ENCODE measurements around the gene ACOD1. TPM values are rescaled to one million over a fixed set of nuclear protein-coding genes. Genes with fewer than 3 reads are reported as not detected.

The ACOD1 gene
- total RNA-seq, 1 experiment from 2014 or later: not detected

GRCh38 chr13:76976490-76976889 is 28.2 kb downstream of the ACOD1 start:
- peak; percentile 45 for DNase-seq (ENCODE audit: low read depth)
- in situ Hi-C loops (cut with HindIII; ENCODE audit: low pct_unique_long_range_greater_than_20kb, low sequenced_read_pairs): no loop called here

DNA sequence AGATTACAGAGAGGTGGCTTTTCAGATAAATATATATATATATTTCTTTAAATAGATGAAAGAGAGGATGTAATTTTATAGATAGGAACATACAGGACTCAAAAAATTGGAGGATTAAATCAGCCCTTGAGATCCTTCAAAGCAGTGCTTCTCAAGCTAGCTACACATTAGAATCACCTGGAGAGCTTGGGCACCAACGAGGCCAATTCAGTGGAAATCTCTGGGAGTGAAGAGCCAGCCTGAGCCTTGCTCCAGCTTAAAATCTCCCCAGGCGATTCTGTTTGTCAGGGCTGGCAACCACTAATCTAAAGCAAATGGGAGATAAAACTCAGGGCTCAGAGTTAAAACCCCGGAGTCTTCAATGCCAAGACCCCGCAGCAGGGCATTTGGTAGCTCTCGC is 28.6 kb downstream of the ACOD1 start:
- in situ Hi-C loops (cut with HindIII; ENCODE audit: low pct_unique_long_range_greater_than_20kb, low sequenced_read_pairs): no loop called here
- DNase-seq (ENCODE audit: low read depth): no peak

DNA sequence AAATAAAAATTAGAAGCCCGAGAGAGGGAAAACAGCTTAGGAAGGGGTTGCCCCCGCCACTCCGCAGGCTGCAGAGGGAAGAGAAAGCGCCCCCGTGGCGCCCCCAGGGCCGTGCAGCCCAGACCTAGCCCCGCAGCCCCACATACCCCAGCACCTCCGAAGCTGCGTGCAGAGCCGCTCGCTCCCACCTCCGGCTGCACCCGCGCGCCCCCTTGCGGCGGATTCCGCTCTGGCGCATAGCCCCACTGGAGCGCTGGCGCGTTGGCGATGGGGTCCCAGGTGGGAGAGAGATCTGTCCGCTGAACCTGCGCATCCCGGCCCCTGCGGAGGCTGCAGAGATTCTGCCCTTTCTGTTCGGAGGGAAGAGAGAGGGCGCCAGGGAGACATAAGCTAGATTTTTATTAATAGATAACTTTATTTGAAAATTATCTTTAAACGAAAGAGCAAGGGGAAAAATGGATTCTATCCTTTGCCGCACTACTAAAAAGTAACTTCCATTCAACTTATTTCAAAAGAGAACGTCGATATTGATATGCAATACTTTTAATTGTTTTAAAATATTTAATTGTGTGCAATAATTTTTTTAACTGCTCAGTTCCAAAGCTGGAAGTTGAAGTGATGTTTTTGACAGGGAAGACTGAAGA is 31.9 kb downstream of the ACOD1 start:
- DNase-seq (ENCODE audit: low read depth): peak; percentile 56
- in situ Hi-C loops (cut with HindIII; ENCODE audit: low pct_unique_long_range_greater_than_20kb, low sequenced_read_pairs): no loop called here

- in situ Hi-C loops (cut with HindIII; ENCODE audit: low pct_unique_long_range_greater_than_20kb, low sequenced_read_pairs): no loop called here
These were observed 33.8 kb downstream of the ACOD1 start for GRCh38 chr13:76982061-76982460.

DNA sequence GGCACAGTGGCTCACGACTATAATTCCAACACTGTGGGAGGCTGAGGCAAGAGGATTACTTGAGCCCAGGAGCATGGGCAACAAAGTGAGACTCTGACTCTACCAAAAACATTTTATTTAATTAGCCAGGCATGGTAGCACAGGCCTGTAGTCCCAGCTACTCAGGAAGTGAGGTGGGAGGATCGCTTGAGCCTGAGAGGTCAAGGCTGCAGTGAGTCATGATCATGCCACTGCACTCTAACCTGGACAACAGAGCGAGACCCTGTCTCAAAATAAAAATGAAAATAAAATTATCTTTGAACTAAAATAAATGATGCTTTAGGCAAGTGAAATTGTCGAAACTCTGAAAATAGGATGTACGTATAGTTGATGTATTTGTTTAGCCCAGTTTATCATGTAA is 35.4 kb downstream of the ACOD1 start:
- DNase-seq (ENCODE audit: low read depth): no peak
- in situ Hi-C loops (cut with HindIII; ENCODE audit: low pct_unique_long_range_greater_than_20kb, low sequenced_read_pairs): no loop called here

More at GRCh38 chr13:76982061-76982460, 33.8 kb downstream of the ACOD1 start:
- no peak for DNase-seq (ENCODE audit: low read depth)

- DNase-seq (ENCODE audit: low read depth): peak; percentile 1
- in situ Hi-C loops (cut with HindIII; ENCODE audit: low pct_unique_long_range_greater_than_20kb, low sequenced_read_pairs): no loop called here
These were observed 43.1 kb downstream of the ACOD1 start for GRCh38 chr13:76991432-76991795.

- DNase-seq (ENCODE audit: low read depth): peak; percentile 81
- in situ Hi-C loops (cut with HindIII; ENCODE audit: low pct_unique_long_range_greater_than_20kb, low sequenced_read_pairs): no loop called here
These were observed 43.7 kb downstream of the ACOD1 start, which contains the start of gene CLN5 for GRCh38 chr13:76991796-76992547. TSS of gene CLN5 (plus strand) at chr13:76992081. CDS start at chr13:76992099, 18 bp downstream.

GRCh38 chr13:76992548-76993001 is 44.3 kb downstream of the ACOD1 start:
- no peak for DNase-seq (ENCODE audit: low read depth)
- in situ Hi-C loops (cut with HindIII; ENCODE audit: low pct_unique_long_range_greater_than_20kb, low sequenced_read_pairs): no loop called here

DNA sequence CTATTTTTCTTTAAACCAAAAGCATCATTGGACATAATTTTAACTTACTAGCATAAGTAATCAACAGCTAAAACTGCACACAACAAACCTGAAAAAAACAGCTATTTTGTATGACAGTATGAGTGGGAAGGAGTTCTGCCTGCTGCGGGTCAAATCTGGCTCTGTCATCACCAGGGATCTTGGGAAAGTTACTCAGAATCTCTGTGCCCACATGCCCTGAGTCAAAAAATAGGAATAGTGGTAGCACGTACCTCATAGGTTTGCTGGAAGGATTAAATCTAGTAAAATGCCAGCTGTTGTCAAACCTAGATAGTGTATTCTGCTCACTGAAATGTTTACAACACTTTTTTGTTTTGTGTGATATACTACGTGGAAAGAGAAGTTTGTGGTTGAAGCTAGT is 44.7 kb downstream of the ACOD1 start:
- in situ Hi-C loops (cut with HindIII; ENCODE audit: low pct_unique_long_range_greater_than_20kb, low sequenced_read_pairs): no loop called here
- DNase-seq (ENCODE audit: low read depth): no peak

DNA sequence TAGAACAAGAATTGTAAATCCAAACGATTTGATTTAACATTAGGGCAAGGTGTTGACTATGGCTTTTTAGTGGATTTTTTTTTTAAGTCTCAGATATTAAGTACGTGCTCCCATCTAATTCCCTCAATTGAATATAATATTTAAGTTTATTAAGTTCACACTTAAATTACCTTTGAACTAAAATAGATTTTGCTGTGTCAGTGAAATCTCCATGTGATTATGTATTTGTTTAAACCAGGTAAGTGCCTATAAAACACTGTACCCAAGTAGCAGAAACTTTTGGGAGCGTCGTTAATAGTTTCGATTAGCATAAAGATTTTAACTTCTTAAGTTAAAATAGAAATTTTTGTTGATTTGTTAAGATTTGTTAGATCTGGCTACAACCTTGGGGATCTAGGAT is 45.2 kb downstream of the ACOD1 start:
- no peak for DNase-seq (ENCODE audit: low read depth)
- in situ Hi-C loops (cut with HindIII; ENCODE audit: low pct_unique_long_range_greater_than_20kb, low sequenced_read_pairs): no loop called here

- in situ Hi-C loops (cut with HindIII; ENCODE audit: low pct_unique_long_range_greater_than_20kb, low sequenced_read_pairs): no loop called here
- DNase-seq (ENCODE audit: low read depth): no peak
These were observed 46.0 kb downstream of the ACOD1 start for GRCh38 chr13:76994281-76994680.

DNA sequence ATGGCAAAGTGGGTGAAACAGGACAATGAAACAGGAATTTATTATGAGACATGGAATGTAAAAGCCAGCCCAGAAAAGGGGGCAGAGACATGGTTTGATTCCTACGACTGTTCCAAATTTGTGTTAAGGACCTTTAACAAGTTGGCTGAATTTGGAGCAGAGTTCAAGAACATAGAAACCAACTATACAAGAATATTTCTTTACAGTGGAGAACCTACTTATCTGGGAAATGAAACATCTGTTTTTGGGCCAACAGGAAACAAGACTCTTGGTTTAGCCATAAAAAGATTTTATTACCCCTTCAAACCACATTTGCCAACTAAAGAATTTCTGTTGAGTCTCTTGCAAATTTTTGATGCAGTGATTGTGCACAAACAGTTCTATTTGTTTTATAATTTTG is 52.2 kb downstream of the ACOD1 start:
- in situ Hi-C loops (cut with HindIII; ENCODE audit: low pct_unique_long_range_greater_than_20kb, low sequenced_read_pairs): no loop called here
- no peak for DNase-seq (ENCODE audit: low read depth)

- DNase-seq (ENCODE audit: low read depth): no peak
- in situ Hi-C loops (cut with HindIII; ENCODE audit: low pct_unique_long_range_greater_than_20kb, low sequenced_read_pairs): no loop called here
These were observed 53.2 kb downstream of the ACOD1 start for GRCh38 chr13:77001540-77001939.

GRCh38 chr13:77001963-77002587 is 53.8 kb downstream of the ACOD1 start:
- in situ Hi-C loops (cut with HindIII; ENCODE audit: low pct_unique_long_range_greater_than_20kb, low sequenced_read_pairs): no loop called here
- DNase-seq (ENCODE audit: low read depth): no peak

- in situ Hi-C loops (cut with HindIII; ENCODE audit: low pct_unique_long_range_greater_than_20kb, low sequenced_read_pairs): no loop called here
- peak; percentile 4 for DNase-seq (ENCODE audit: low read depth)
These were observed 54.4 kb downstream of the ACOD1 start for GRCh38 chr13:77002590-77003190.

All from Caki2 (cell line).